CD4-positive, alpha-beta T cell (primary cell): ENCODE results near the gene OLFML2A. TPM values are rescaled to one million over a fixed set of nuclear protein-coding genes. Genes with fewer than 3 reads are reported as not detected.

Experiments
- ATAC-seq: fragments of 200-7000 bp; cut with Tn5 transposase; one replicate; pipeline ENCODE4 v1.10.0; 2022; ENCODE audit warnings: mild to moderate bottlenecking; ENCODE audit not compliant: poor library complexity
- CTCF ChIA-PET: fragments of 350-600 bp; sonication (Branson Sonifier 250); formaldehyde crosslinking; loops from one replicate; lab custom pipeline; 2021; ENCODE audit warnings: antibody characterized with exemption, inconsistent platforms; lab: Charles Lee
- POLR2A ChIA-PET: fragments of 350-600 bp; sonication (Branson Sonifier 250); formaldehyde crosslinking; loops from one replicate; lab custom pipeline; 2021; ENCODE audit warnings: antibody characterized with exemption, inconsistent platforms; lab: Charles Lee
- DNase-seq, 14 experiments: peaks; one replicate each; pipeline ENCODE4 v3.0.0-alpha.2; 2013 to 2020; ENCODE audit warnings: mixed read lengths in 2 of 14
- H3K27ac ChIP-seq, 2 donors: one replicate each; pipeline versions ENCODE4 v1.5.1 to v1.7.0; 2013; ENCODE audit warnings: low read length in 2 of 2, low read depth in 1 of 2, mild to moderate bottlenecking in 1 of 2
- H3K27me3 ChIP-seq, 2 experiments: 1 replicate in 1 of 2; 2 replicates in 1 of 2; pipeline versions ENCODE4 v1.6.1 to v1.7.0; 2013; ENCODE audit warnings: low read length in 2 of 2, control low read depth in 1 of 2, mild to moderate bottlenecking in 1 of 2, moderate library complexity in 1 of 2; ENCODE audit not compliant: insufficient read depth in 2 of 2, control insufficient read depth in 1 of 2
- H3K36me3 ChIP-seq: one replicate; pipeline ENCODE4 v1.6.1; 2013; ENCODE audit warnings: low read length, control low read depth; ENCODE audit not compliant: insufficient read depth
- H3K4me1 ChIP-seq: one replicate; pipeline ENCODE4 v1.6.1; 2013; ENCODE audit warnings: low read length, control low read depth; ENCODE audit not compliant: insufficient read depth
- H3K4me3 ChIP-seq: one replicate; pipeline ENCODE4 v1.5.1; 2013; ENCODE audit warnings: mild to moderate bottlenecking, low read length, moderate library complexity
- H3K9me3 ChIP-seq, 2 experiments: 1 replicate in 1 of 2; 2 replicates in 1 of 2; pipeline versions ENCODE4 v1.6.1 to v1.7.0; 2013; ENCODE audit warnings: low read length in 2 of 2, mild to moderate bottlenecking in 2 of 2, control low read depth in 1 of 2, moderate library complexity in 1 of 2; ENCODE audit not compliant: control insufficient read depth in 1 of 2, insufficient read depth in 1 of 2
- H3K27ac Mint-ChIP-seq: one replicate; pipeline ENCODE4 v1.8.0; 2020; ENCODE audit warnings: mixed read lengths
- H3K27me3 Mint-ChIP-seq: one replicate; pipeline ENCODE4 v1.8.0; 2021; ENCODE audit warnings: mixed read lengths
- H3K36me3 Mint-ChIP-seq: one replicate; pipeline ENCODE4 v1.8.0; 2021; ENCODE audit warnings: low read depth, mixed read lengths
- H3K4me1 Mint-ChIP-seq: one replicate; pipeline ENCODE4 v1.8.0; 2021; ENCODE audit warnings: low read depth, mixed read lengths
- H3K4me3 Mint-ChIP-seq: one replicate; pipeline ENCODE4 v1.8.0; 2020; ENCODE audit warnings: mild to moderate bottlenecking, mixed read lengths
- H3K9me3 Mint-ChIP-seq: one replicate; pipeline ENCODE4 v1.8.0; 2020; ENCODE audit warnings: mixed read lengths
- intact Hi-C, 2 experiments: fragments of 100-400 bp; cut with DNase I in 1 of 2; cut with micrococcal nuclease in 1 of 2; formaldehyde crosslinking; loops; one replicate each; pipeline versions ENCODE4 v1.15.1 to v1.9.0; 2023 to 2025; cut with DNase I, micrococcal nuclease
- total RNA-seq, 174 experiments: library from RNA in 2 of 174; stranded (reverse) in 2 of 174; gene quantifications; one replicate each; pipeline ENCODE4 v1.2.3 and lab custom pipeline; 2021 to 2026
- TF ChIP-seq, protein P1 (sequence below): fragments of 200-600 bp; IDR thresholded peaks from one replicate; pipeline ENCODE4 v1.8.0; 2022; ENCODE audit warnings: antibody characterized with exemption, mild to moderate bottlenecking

The OLFML2A gene
- total RNA-seq, 2 experiments from 2014 or later: not detected

DNA sequence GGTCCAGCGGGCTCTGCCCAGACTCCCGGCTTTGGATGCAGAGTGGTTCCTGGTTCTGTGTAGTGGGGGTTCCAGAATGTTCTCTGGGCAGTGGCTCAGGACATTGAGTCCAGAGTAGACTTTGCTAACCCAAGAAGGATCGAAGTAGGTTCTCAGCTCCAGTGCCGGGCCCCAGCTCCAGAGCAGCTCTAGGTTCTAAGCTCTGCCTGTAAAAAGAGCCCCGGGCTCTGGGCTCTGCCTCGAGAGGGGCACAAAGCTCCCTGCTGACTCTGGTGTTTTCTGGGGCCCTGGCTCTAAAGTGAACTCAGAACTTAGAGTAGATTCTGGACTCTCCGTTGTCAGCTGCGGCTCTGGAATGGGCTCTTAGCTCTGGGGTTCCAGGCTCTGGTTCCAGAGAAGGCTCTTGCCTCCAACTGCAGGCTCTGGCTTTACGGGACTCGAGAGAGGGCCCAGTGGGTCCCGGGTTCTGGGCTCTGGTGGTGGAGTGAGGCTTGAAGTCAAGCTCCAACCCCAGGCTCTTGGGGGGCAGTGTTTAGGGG lies 76.7 kb downstream of the OLFML2A start:
- CTCF ChIA-PET: interaction anchor here (0.5 to 5.4 kb wide), 28 partner anchors 8 to 1889 kb away, joined by 3 to 106 read pairs (median 4); partner anchors contain the start of genes ARPC5L, GOLGA1, NR6A1 and OLFML2A
- no peak for DNase-seq
- peaks cover 18% of the 10 kb centered on the region for H3K36me3 ChIP-seq
- H3K4me1 ChIP-seq: peaks cover 23% of the 10 kb centered on the region
- peaks cover 15% of the 10 kb centered on the region for H3K36me3 Mint-ChIP-seq
- peaks cover 15% of the 10 kb centered on the region for H3K4me1 Mint-ChIP-seq
- no peaks in the 10 kb centered on the region for H3K9me3 Mint-ChIP-seq
- no peak for ATAC-seq
- TF ChIP-seq, protein P1, sequence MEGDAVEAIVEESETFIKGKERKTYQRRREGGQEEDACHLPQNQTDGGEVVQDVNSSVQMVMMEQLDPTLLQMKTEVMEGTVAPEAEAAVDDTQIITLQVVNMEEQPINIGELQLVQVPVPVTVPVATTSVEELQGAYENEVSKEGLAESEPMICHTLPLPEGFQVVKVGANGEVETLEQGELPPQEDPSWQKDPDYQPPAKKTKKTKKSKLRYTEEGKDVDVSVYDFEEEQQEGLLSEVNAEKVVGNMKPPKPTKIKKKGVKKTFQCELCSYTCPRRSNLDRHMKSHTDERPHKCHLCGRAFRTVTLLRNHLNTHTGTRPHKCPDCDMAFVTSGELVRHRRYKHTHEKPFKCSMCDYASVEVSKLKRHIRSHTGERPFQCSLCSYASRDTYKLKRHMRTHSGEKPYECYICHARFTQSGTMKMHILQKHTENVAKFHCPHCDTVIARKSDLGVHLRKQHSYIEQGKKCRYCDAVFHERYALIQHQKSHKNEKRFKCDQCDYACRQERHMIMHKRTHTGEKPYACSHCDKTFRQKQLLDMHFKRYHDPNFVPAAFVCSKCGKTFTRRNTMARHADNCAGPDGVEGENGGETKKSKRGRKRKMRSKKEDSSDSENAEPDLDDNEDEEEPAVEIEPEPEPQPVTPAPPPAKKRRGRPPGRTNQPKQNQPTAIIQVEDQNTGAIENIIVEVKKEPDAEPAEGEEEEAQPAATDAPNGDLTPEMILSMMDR: no peak
- intact Hi-C loops: loop anchor here (1.0 to 5.0 kb wide), 4 partner anchors 79 to 519 kb away; no protein-coding TSS in a partner anchor
- H3K4me3 ChIP-seq: no peak overlapping the region
- H3K4me3 Mint-ChIP-seq: peak overlapping the region; percentile 25
- H3K27ac ChIP-seq: peak overlapping the region in 1 of 2 donors; percentile 21
- H3K27ac Mint-ChIP-seq: no peak overlapping the region
- peaks cover 0 to 5% of the 10 kb centered on the region in 2 experiments for H3K27me3 ChIP-seq
- H3K9me3 ChIP-seq: peaks cover 0 to 3% of the 10 kb centered on the region in 2 experiments
- peaks cover 11% of the 10 kb centered on the region for H3K27me3 Mint-ChIP-seq
- POLR2A ChIA-PET: interaction anchor here (0.7 to 3.7 kb wide), 4 partner anchors 8 to 82 kb away, joined by 3 to 20 read pairs (median 6); partner anchors contain the start of genes ARPC5L, NR6A1 and RPL35

DNA sequence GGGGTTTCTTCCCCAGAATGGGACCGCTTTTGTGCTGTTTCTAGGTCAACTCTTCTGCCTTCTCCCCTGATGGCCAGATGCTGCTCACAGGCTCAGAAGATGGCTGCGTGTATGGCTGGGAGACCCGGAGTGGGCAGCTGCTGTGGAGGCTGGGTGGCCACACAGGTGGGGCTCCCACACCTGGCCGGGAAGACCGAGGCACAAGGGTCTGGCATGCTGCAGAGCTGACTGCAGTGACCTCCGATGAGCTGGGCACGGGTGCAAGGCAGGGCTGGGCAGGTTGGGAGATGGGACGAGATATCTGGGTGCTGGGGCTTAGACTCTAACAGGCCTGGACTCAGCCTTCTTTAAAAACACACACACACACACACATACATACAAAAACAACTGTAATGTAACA lies 77.2 kb downstream of the OLFML2A start:
- Histone ChIP-seq H3K36me3 (peaks cover 23% of the 10 kb centered on the region), H3K4me3 (no peak overlapping the region), H3K27ac (no peak overlapping the region), H3K4me1 (peaks cover 27% of the 10 kb centered on the region), H3K9me3 (peaks cover 0 to 3% of the 10 kb centered on the region in 2 experiments), H3K27me3 (peaks cover 0 to 5% of the 10 kb centered on the region in 2 experiments)
- CTCF ChIA-PET: interaction anchor here (0.6 to 5.4 kb wide), 9 partner anchors 10 to 342 kb away, joined by 3 to 106 read pairs (median 7); partner anchors contain the start of genes NR6A1 and OLFML2A
- Mint-ChIP-seq H3K27ac (no peak overlapping the region), H3K9me3 (no peaks in the 10 kb centered on the region), H3K36me3 (peaks cover 20% of the 10 kb centered on the region), H3K4me1 (peaks cover 17% of the 10 kb centered on the region), H3K27me3 (peaks cover 11% of the 10 kb centered on the region), H3K4me3 (no peak overlapping the region)
- DNase-seq (peak in 1 of 14 experiments; percentile 29), ATAC-seq (no peak)
- intact Hi-C loops: loop anchor here (5.0 kb wide), 2 partner anchors 237 to 518 kb away; no protein-coding TSS in a partner anchor
- TF ChIP-seq, protein P1: no peak
- POLR2A ChIA-PET: interaction anchor here (0.7 to 1.1 kb wide), 2 partner anchors 16 to 80 kb away, joined by 3 to 4 read pairs; no protein-coding TSS in a partner anchor

DNA sequence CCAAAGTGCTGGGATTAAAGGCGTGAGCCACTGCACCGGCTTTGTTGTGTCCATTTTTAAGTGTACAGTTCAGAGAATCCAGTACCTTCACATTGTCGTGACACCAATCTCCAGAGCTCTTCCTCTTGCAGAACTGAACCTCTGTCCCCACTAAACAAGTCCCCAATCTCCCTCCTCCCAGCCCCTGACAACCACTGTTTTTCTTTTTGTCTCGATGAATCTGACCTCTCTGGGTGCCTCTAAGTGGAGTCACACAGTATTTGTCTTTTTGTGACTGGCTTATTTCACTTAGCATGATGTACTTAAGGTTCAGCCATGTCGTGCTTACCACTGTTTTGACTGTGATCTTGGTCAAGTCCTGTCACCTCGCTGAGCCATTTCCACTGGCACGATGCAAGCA lies 77.9 kb downstream of the OLFML2A start:
- H3K9me3 Mint-ChIP-seq: no peaks in the 10 kb centered on the region
- intact Hi-C loops: loop anchor here (5.0 kb wide), 3 partner anchors 238 to 517 kb away; no protein-coding TSS in a partner anchor
- peaks cover 27% of the 10 kb centered on the region for H3K36me3 Mint-ChIP-seq
- Histone ChIP-seq H3K36me3 (peaks cover 30% of the 10 kb centered on the region), H3K4me1 (peaks cover 33% of the 10 kb centered on the region), H3K27ac (no peak overlapping the region), H3K9me3 (peaks cover 0 to 3% of the 10 kb centered on the region in 2 experiments), H3K27me3 (peaks cover 0 to 4% of the 10 kb centered on the region in 2 experiments), H3K4me3 (no peak overlapping the region)
- H3K4me1 Mint-ChIP-seq: peaks cover 24% of the 10 kb centered on the region
- H3K4me3 Mint-ChIP-seq: no peak overlapping the region
- TF ChIP-seq, protein P1: no peak
- no peak for ATAC-seq
- POLR2A ChIA-PET: no interaction called here
- CTCF ChIA-PET: interaction anchor here (1.4 to 5.4 kb wide), 2 partner anchors 82 to 238 kb away, joined by 3 to 106 read pairs; partner anchors contain the start of genes NR6A1 and OLFML2A
- H3K27me3 Mint-ChIP-seq: peaks cover 11% of the 10 kb centered on the region
- H3K27ac Mint-ChIP-seq: peak overlapping the region; percentile 19
- DNase-seq: peak in 1 of 14 experiments; percentile 17
